Measurements from ENCODE around the gene MIB2. TPM values are rescaled to one million over a fixed set of nuclear protein-coding genes. Genes with fewer than 3 reads are reported as not detected.

MIB2 gene
- total RNA-seq, 2 donors from 2014 or later, result 42.7 to 83.5 TPM

DNA sequence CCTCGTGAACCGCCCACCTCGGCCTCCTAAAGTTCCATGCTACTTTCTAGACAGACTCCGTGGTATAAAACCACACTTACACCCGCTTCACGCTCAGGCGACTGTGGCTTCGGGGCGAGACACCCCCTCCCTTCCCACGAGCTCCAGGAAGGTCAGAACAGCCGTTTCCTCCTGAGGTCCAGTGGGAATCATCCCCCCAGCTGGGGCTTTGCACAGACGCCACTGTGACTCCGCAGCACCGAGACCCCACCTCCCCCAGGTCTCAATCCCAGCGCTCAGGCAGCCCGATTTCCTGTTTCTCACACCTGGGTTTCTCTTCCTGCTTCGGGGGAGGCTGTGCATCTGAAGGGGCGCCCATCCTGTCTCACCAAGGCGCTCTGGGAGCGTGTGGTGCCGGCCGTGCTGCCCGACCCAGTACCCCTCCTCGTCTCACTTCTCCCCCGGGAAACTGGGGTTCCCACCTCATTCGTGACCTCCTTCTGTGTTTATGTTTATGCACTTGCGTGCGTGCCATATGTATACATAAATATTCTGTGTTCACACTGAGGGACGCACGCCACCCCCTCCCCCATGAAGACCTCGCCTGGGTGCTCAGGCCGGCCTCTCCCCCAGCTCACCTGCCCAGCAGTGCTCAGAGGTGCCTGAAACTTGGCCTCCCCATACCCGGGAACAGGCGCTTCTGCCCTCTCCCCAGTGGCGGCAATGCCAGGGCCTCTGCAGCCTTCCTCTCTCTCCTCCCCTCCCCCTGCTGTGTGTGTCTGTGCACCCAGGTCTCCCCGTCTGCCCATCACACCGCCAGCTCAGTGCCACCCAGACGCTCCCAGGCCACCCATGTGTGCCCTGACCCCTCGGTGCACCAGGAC lies 62.6 kb downstream of the MIB2 start:
- H3K27me3 Mint-ChIP-seq, result no peaks in the 10 kb centered on the region
- peak overlapping the region; percentile 95 for H3K27ac Mint-ChIP-seq
- H3K36me3 Mint-ChIP-seq (ENCODE audit: low read depth), result peaks cover 30% of the 10 kb centered on the region
- peak; percentile 64 for ATAC-seq (replicated peaks)
- H3K4me3 Mint-ChIP-seq, result peak overlapping the region; percentile 88
- no peaks in the 10 kb centered on the region for H3K9me3 Mint-ChIP-seq
- peaks cover 11% of the 10 kb centered on the region for H3K4me1 Mint-ChIP-seq

DNA sequence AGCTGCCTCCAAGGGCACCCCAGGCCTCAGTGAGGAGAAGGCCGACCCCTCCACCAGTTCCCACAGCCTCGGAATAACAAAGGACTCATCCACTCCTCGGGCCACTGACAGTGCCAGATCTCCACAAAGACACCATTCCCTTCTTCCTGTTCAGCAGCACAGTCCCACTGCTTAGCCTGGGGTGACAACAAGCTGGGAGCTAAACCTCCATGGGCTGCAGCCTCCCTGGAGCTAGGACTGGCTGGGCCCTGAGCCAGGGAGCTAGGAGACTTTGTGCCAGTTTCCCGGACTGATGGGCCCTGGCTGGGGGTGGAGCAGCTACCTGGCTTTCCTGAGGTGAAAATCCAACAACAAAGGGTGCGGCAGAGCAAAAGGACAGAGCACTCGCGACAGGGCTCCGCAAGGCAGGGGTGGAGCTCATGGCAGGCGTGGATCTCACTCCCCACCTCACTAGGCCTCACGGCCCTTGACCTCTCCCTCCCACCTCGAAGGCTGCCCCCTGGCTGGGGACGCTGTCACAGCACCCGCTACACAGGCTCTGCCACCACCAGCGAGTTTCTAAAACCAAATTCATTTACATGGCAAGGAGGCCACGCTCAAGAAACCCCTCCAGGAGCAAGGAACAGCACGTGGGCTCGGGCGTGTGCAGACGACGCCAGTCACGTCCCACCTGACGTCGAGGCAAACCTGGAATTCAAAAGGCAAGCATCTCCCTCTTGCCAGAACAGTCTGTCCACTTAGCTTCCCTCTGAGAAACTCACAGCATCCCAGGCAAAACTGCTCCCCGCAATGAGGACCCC lies 63.5 kb downstream of the MIB2 start:
- Mint-ChIP-seq H3K9me3 (no peaks in the 10 kb centered on the region), H3K4me3 (peak overlapping the region; percentile 88), H3K4me1 (peaks cover 11% of the 10 kb centered on the region), H3K27me3 (no peaks in the 10 kb centered on the region), H3K36me3 (ENCODE audit: low read depth) (peaks cover 21% of the 10 kb centered on the region), H3K27ac (peak overlapping the region; percentile 95)
- ATAC-seq (replicated peaks), result peak; percentile 60

Other genes starting within 250 kb of the MIB2 start
- gene AURKAIP1, start 240.3 kb upstream of the MIB2 start, total RNA-seq, result 100 to 1,000 TPM in 1 of 2 donors, 10 to 100 TPM in 1; 93.3 to 163 TPM
- gene CCNL2, start 216.2 kb upstream of the MIB2 start, total RNA-seq, result 100 to 1,000 TPM; 103 to 107 TPM
- gene MRPL20, start 208.2 kb upstream of the MIB2 start, total RNA-seq, result 100 to 1,000 TPM in 1 of 2 donors, 10 to 100 TPM in 1; 57.7 to 147 TPM
- gene ANKRD65, start 194.2 kb upstream of the MIB2 start, total RNA-seq, result not detected
- gene VWA1, start 179.8 kb upstream of the MIB2 start, total RNA-seq, result 1 to 10 TPM in 1 of 2 donors, under 1 TPM in 1; 0.84 to 6.2 TPM
- gene ATAD3C, start 165.8 kb upstream of the MIB2 start, total RNA-seq, result 1 to 10 TPM; 1.4 to 2.1 TPM
- gene ATAD3B, start 143.7 kb upstream of the MIB2 start, total RNA-seq, result 10 to 100 TPM; 24.6 to 55.5 TPM
- gene ATAD3A, start 103.3 kb upstream of the MIB2 start, total RNA-seq, result 10 to 100 TPM; 24.2 to 56.8 TPM
- 1 to 10 TPM; 2.1 to 2.3 TPM for gene TMEM240, start 74.9 kb upstream of the MIB2 start, total RNA-seq
- gene SSU72, start 40.6 kb upstream of the MIB2 start, total RNA-seq, result 100 to 1,000 TPM in 1 of 2 donors, 10 to 100 TPM in 1; 75.6 to 133 TPM
- gene FNDC10, start 15.4 kb upstream of the MIB2 start, total RNA-seq, result 1 to 10 TPM; 1.1 to 1.4 TPM
- gene MMP23B, start 16.7 kb downstream of the MIB2 start, total RNA-seq, result 1 to 10 TPM; 1.8 to 6.5 TPM
- 10 to 100 TPM; 19.1 to 34.4 TPM for gene CDK11B, start 43.5 kb downstream of the MIB2 start, total RNA-seq
- 10 to 100 TPM; 31.4 to 38.5 TPM for gene SLC35E2B, start 77.3 kb downstream of the MIB2 start, total RNA-seq
- gene CDK11A, start 108.9 kb downstream of the MIB2 start, total RNA-seq, result 10 to 100 TPM; 51.8 to 65.6 TPM
- 10 to 100 TPM; 39.0 to 90.2 TPM for gene NADK, start 163.0 kb downstream of the MIB2 start, total RNA-seq